Activated naive CD4-positive, alpha-beta T cell (primary cell): ENCODE measurements around the gene ACACB.

Experiments
- DNase-seq, 4 experiments: peaks; one replicate each; lab custom pipeline; 2025; lab: John Stamatoyannopoulos, UW

The ACACB gene

GRCh38 chr12:109219938-109220337, 103.6 kb downstream of the ACACB start:
- no peak for DNase-seq

- no peak for DNase-seq
Measured at GRCh38 chr12:109221277-109221931, 105.0 kb downstream of the ACACB start.

- no peak for DNase-seq
Measured at GRCh38 chr12:109222062-109222461, 105.7 kb downstream of the ACACB start.

GRCh38 chr12:109222496-109222895, 106.1 kb downstream of the ACACB start:
- DNase-seq = no peak

- DNase-seq = no peak
Measured at GRCh38 chr12:109223211-109223610, 106.8 kb downstream of the ACACB start.

GRCh38 chr12:109223868-109224267, 107.5 kb downstream of the ACACB start:
- no peak for DNase-seq

GRCh38 chr12:109228664-109229063, 112.3 kb downstream of the ACACB start:
- DNase-seq = no peak

GRCh38 chr12:109230193-109230592, 113.8 kb downstream of the ACACB start:
- no peak for DNase-seq

- no peak for DNase-seq
Measured at GRCh38 chr12:109232731-109233130, 116.3 kb downstream of the ACACB start.

GRCh38 chr12:109234012-109234411, 117.6 kb downstream of the ACACB start:
- DNase-seq = no peak

GRCh38 chr12:109236257-109236656, 119.9 kb downstream of the ACACB start:
- no peak for DNase-seq

- DNase-seq = no peak
Measured at GRCh38 chr12:109239179-109239578, 122.8 kb downstream of the ACACB start.

GRCh38 chr12:109239691-109240090, 123.3 kb downstream of the ACACB start:
- no peak for DNase-seq

GRCh38 chr12:109240365-109240764, 124.0 kb downstream of the ACACB start:
- DNase-seq = no peak

GRCh38 chr12:109241936-109242335, 125.5 kb downstream of the ACACB start:
- DNase-seq = no peak

GRCh38 chr12:109244073-109244472, 127.7 kb downstream of the ACACB start:
- no peak for DNase-seq

GRCh38 chr12:109246221-109246620, 129.8 kb downstream of the ACACB start:
- DNase-seq = no peak

- no peak for DNase-seq
Measured at GRCh38 chr12:109247831-109248654, 131.7 kb downstream of the ACACB start.

- DNase-seq = no peak
Measured at GRCh38 chr12:109250523-109250922, 134.1 kb downstream of the ACACB start.

- no peak for DNase-seq
Measured at GRCh38 chr12:109252799-109253198, 136.4 kb downstream of the ACACB start.

GRCh38 chr12:109253913-109254544, 137.6 kb downstream of the ACACB start:
- DNase-seq = no peak

- no peak for DNase-seq
Measured at GRCh38 chr12:109255377-109255776, 139.0 kb downstream of the ACACB start.

- DNase-seq = no peak
Measured at GRCh38 chr12:109256011-109256410, 139.6 kb downstream of the ACACB start.
